Activated CD4-positive, alpha-beta T cell treated with anti-CD3 and anti-CD28 coated beads, Interleukin-2, amount 50 U/mL, for 48 hours (primary cell): ENCODE data around the gene NSUN4.
"Not testable (repeated sequence)": the region's sequence is repeated elsewhere in the genome, so short reads cannot be mapped to it uniquely, and the experiment has no call there.

Experiments
- DNase-seq, 2 experiments: peaks; one replicate each; pipeline ENCODE4 v3.0.0-alpha.2; 2020

NSUN4 gene

DNA sequence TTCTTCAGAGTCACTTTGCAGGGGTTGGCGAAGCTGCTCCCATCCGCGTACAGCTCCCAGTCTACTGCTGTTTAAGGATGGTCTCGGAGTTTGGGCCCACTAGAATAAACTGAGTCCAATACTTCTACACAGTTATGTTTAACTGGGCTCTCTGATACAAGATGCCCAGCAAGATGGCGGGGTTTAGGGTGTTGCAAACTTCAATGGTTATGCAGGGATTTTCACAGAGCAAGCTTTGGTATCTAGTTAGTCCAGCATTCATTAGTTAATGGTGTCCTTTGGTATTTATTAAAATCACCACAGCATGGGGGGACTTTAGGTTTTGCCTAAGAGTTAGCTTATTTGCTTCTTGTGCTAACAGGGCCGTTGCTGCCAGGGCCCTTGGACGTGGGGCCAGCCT, 12.4 kb upstream of the NSUN4 start:
- not testable (repeated sequence) for DNase-seq

DNA sequence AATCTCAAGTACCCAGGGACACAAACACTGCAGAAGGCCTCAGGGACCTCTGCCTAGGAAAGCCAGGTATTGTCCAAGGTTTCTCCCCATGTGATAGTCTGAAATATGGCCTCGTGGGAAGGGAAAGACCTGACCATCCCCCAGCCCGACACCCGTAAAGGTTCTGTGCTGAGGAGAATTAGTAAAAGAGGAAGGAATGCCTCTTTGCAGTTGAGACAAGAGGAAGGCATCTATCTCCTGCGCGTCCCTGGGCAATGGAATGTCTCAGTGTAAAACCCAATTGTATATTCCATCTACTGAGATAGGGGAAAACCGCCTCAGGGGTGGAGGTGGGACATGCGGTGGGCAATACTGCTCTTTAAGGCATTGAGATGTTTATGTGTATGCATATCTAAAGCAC, 10.8 kb upstream of the NSUN4 start:
- DNase-seq = not testable (repeated sequence)

DNA sequence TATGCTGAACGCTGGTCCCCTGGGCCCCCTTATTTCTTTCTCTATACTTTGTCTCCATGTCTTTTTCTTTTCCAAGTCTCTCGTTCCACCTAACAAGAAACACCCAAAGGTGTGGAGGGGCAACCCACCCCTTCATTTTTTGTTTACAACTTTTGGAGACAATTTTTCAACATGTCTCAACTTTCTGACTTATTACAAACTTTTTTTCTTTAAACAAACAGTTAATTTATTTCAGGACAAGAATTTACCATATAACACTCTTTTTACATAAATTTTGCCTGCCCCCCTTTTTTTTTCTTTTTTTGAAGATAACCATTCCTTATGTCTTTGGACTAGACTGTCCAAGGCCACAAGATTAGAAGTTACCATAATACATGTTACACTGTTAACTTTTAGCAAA, 10.2 kb upstream of the NSUN4 start:
- DNase-seq = not testable (repeated sequence)

DNA sequence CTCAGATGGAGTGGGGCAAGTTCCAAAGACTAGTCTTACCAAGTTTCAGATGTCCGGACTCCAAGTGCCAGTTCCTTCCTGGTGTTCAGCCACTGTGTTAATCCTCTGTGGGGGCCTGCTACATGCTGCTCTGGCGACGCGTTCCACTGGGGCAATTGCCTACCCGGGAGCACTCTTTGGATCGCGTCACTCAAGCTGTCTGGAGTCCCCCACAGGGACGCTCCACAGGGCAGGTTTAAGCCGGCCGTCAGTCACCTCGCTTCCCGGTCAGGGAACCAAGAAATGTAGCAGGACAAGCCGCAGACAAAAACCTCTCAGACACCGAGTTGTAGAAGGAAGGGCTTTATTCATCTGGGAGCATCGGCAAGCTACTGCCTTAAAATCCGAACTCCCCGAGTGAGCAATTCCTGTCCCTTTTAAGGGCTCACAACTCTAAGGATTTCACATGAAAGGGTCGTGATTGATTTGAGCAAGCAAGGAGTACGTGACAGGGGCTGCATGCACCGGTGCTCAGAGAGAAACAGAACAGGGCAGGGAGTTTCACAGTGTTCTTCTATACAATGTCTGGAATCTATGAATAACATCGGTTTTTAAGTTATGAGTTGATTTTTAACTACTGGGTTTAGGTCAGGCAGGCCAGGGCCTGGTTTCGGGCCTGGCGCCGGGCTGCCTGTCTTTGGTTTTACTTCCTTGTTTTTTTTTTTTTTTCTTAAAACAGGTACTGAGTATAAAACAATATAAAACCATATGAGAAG, 8.6 kb upstream of the NSUN4 start:
- DNase-seq = not testable (repeated sequence)

DNA sequence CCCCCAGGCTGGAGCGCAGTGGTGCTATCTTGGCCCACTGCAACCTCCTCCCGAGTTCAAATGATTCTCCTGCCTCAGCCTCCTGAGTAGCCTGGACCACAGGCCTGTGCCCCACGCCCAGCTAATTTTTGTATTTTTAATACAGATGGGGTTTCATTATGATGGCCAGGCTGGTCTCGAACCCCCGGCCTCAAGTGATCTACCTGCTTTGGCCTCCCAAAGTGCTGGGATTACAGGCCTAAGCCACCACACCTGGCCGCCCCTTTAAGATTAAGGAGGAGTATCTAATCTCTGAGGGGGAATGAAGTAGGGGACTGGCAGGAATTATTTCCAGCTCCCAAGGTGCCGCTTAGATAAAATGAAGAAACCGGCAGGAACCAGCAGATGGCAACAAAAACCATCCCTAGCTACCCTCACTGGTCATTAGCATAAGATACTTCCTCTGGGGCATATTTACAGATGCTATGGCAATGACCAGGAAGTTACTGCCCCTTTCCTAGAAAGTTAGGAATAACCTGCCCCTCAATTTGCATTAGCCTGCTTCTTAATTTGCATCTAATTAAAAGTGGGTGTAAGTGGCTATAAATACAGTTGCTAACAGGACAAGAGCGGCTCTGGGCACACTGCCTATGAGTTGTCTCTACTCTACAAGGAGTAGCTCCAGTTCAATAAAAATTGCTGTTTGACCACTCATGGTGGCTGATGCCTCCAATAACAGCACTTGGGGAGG, 7.1 kb upstream of the NSUN4 start:
- DNase-seq = no peak

DNA sequence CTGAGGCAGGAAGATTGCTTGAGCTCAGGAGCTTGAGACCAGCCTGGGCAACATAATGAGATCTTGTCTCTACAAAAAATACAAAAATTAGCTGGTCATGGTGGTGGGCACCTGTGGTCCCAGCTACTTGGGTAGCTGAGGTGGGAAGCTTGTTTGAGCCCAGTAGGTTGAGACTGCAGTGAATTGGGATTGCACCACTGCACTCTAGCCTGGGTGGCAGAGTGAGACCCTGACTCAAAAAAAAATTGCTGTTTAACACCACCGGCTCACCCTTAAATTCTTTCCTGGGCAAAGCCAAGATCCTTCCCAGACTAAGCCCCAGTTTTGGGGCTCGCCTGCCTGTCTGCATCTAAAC, 6.6 kb upstream of the NSUN4 start:
- no peak for DNase-seq

DNA sequence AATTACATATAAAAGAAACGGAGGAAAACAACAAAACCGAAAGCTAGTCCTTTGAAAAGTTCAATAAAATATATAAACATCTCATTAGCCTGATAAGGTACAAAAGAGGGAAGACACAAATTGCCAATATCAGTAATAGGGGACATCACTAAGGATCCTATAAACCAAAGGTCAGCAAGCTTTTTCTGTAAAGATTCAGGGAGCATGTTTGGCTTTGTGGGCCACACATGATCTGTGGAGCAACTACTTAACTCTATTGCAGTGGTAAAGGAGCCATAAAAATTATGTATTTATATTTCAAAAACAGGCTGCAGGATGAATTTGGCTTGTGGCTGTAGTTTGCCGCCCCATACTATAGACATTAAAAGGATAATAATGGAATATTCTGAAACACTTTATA, 5.5 kb upstream of the NSUN4 start:
- no peak for DNase-seq

DNA sequence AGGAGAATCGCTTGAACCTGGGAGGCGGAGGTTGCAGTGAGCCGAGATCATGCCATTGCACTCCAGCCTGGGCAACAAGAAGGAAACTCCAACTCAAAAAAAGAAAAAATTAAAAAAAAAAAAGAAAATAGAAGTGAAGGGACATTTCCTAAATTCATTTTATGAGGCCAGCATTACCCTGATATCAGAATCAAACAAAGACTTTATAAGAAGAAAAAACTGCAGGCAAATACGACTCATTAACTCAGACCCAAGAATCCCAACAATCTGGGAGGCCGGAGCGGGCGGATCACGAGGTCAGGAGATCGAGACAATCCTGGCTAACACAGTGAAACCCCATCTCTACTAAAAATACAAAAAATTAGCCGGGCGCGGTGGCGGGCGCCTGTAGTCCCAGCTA, 3.2 kb upstream of the NSUN4 start:
- DNase-seq = not testable (repeated sequence)

DNA sequence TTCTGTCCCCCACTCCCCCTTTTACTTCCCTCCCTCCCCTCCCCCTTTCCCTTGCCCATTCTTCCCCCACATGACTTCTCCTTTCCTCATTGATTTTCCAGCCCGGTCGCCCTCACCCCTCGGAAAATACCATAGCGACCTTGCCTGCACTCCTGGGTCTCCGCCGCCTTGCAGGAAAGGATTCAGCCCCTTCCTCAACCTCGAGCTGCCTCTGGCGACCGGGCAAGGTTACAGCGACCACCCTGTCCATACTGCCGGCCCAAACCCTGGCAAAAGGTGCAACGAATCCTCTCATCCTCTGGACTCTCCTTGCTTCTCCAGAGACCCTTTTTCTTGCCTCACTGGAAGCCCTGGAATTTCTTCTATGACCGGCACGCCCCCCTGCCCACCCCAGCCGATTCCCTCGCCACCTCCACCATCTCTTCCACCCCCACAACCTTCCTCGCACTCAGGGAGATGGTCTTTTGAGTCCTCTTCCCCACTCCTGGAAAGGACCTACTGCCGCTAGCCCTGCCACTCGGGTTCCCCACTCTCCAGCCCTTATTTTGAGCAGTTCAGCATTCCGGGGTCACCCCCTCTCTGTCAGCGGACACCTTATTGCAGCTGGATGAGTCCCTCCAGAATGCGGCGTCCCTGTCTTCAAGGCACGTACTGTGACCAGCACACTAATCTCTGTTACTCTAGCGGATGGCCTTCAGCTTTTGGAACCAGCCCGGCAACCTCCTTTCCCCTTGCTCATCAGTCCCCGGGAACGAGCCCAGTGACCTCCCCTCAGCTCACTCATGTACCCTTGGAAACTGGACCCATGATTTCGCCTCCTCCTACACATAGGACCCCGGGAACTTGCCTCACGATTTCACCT, 846 bp downstream of the NSUN4 start:
- DNase-seq = no peak

DNA sequence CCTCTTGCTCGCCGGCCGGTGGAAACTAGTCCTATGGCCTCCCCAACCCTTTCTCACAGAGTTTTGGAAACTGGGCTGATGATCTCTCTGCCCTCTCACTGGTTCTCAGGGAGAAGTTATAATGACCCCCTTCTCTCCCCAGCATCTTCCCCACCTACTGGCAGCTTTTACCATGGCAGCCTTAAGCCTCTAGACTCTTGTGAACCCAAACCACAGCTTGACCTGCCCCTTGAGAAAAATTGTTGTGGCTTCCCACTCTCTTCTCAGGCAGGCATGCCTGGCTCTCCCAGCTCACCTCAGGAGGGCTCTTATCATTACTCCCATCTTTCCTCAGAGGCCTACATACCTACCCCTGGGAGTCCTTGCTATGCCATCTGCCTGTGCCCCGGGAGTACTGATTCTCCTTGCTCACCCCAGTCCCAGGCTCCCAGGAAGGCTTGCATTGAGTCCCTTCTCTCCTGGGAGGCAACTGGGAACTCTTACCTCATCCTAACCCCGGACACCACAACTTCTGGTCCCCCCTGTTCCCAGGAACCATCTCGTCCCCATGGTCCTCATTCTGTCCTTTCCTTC, 1.6 kb downstream of the NSUN4 start:
- no peak for DNase-seq

DNA sequence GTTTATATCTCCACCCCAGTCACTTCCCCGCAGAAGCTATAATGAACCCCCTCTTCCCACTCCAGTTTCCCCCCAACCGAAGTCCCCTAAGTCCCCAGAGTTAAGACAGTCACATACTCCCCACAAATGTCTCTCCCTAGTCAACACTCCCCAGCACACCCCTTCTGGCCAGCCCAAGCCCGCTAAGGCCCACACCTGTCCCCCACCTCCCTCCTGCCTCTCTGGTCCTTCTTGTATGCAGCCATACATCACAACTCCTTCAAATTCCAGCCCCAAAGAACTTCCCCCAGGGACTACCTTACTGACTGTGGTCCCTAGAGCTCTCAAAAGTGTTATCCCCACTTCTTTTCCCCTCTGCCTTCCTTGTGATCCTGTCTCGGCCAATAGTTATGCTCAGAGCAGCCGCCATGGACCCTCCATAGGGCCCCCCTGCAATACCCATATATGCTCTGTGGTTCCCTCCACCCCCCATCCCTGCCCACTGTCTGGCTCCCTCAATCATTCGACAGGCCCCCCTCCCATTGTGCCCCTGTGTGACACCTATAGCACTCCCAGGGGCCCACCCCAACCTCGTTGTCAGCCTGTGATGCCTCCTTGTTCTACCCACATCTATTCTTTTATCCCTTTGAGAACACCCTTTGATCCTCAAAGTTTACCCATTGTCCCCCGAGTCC, 2.2 kb downstream of the NSUN4 start:
- no peak for DNase-seq

DNA sequence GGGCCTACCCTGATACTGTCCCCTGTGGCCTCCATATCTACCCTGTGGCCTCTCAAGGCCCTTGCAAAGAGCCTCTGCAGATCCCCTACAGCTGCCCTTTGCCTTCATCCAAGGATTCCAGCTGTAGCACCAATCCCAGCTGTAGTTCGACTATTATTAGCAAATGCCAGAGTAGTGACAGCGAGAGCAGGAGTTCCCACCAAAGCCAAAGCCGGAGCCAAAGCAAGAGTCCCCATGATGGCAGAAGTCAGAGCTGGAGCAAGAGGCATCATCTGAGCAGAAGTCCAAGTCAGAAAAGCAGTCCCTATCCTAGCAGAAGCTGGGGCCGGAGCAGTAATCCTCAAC, 2.7 kb downstream of the NSUN4 start:
- DNase-seq = no peak

DNA sequence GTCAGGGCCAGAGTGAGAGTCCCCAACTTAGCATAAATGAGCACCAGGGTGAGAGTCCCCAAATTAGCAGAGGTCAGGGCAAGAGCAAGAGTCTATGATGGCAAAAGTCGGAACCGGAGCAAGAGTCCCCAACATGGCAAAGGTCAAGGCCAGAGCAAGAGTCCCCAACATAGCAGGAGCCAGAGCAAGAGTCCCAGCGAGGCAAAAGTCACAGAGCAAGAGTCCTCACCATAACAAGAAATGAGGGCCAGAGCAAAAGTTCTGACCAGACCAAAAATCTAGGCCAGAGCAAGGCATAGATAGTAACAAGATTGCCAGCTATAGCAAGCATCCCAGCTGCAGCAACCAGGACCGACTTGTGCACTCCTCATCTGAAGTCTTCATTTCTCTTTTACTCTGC, 3.1 kb downstream of the NSUN4 start:
- DNase-seq = no peak

DNA sequence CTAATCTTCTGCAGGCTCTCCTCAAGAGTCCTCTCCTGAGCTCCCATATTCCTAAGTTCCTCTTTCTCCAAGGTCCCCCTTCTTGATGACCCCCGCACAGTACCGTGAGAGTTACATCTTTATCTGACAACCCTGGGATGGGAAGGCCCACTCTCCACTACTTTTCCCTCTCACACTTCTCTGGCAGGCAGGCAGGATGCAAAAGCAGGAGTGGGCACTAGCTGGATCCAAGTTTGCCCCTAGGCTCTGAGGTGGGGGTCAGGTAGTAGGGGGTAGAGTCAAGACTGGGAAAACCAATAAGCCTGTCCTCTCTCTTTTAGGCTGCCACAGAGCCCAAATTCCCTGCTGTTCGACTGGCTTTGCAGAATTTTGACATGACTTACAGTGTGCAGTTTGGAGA, 3.9 kb downstream of the NSUN4 start:
- no peak for DNase-seq

DNA sequence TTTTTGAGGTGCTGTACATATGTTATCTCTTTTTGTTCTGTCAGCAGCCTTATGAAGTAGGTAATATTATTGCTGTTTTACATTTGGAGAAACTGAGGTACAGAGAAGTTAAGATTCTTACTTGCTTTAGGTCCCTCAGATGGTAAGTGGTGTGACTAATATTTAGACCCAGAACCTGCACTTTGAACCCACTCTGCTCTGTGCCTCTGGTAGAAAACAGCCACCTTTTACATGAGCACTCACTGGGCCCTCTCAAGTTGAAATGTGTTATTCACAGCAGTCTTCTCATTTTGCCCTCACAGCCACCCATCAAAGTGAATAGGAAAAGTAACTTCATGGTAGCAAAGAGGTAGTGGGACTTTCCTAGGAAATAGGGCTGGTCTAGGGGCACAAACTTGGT, 4.7 kb downstream of the NSUN4 start:
- DNase-seq = no peak

DNA sequence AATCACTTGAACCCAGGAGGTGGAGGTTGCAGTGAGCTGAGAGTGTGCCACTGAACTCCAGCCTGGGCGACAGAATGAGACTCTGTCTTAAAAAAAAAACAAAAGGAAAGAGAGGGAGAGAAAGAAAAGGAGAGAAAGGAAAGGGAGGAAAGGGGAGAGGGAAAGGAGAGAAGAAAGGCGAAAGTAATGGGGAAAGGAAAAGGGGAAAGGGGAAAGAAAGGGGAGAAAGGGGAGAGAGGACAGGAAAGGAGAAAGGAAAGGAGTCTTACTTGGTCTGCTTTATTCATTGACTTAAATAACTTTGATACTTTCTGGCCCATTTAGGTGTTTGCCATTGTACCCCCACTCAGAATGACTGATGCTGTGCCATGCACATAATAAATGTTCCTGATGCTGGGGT, 11.8 kb downstream of the NSUN4 start:
- no peak for DNase-seq

DNA sequence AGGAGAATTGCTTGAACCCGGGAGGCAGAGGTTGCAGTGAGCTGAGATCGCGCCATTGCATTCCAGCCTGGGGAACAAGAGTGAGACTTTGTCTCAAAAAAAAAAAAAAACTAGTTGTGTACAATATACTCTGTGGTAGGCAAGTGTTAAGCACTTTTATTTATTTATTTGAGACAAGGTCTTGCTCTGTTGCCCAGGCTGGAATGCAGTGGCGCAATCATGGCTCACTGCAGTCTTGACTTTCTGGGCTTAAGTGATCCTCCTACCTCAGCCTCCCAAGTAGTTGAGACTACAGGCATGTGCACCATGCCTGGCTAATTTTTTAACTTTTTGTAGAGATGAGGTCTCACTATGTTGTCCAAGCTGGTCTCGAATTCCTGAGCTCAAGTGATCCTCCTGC, 15.3 kb downstream of the NSUN4 start:
- not testable (repeated sequence) for DNase-seq

DNA sequence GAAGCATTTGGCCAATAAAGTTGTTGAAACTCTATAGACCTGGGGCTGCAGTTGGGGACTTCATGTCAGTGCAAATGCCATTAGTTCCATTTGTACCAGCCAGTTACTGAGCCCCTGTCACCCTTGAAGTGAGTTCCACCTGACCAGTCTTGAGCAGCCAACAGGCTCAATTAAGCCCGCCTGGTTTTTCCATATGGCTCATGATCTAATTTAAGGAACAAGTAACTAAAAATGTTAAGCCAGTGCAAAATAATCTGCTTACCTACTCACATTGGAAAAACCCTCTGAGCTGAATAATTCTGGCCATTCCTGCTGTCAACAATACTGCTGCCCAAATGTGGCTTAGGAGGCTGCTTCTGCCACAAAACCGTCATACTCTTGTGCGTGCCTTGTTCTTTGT, 21.6 kb downstream of the NSUN4 start:
- no peak for DNase-seq

DNA sequence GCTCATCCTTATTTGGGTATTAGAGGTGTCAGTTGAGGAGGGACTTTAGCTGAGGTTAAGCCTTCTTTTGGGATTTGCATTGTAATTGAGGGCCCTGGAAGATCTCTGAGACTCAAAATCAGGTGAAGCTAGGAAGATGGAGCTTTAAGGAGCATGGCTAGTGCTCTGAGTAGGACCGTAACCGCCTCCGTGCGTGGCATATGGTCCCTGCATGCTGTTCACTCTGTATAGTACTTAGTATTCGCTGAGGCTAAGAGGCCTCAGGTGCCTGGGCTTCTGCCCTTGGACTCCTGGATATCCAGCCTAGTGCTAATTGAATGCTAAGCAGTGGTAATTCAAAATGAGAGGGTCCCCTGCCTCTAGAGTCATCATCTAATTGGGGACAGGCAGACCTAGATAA, 22.5 kb downstream of the NSUN4 start:
- DNase-seq = no peak

DNA sequence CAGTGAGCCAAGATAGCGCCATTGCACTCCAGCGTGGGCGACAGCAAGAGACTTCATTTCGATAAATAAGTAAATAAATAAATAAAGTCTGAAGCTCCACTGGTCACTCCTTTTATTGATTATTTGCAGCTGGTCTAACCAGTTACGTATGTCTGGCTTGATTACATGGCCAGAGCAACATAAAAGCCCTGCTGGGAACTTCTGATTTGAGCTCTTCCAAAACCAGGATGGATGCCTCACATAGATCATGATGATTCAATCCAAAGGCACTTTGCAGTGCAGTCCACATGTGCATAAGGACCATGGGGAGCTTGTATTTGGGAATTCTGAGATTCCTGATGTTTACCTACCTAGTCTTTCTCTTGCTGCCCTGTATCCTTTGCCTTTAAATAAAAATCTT, 24.0 kb downstream of the NSUN4 start:
- DNase-seq = no peak

DNA sequence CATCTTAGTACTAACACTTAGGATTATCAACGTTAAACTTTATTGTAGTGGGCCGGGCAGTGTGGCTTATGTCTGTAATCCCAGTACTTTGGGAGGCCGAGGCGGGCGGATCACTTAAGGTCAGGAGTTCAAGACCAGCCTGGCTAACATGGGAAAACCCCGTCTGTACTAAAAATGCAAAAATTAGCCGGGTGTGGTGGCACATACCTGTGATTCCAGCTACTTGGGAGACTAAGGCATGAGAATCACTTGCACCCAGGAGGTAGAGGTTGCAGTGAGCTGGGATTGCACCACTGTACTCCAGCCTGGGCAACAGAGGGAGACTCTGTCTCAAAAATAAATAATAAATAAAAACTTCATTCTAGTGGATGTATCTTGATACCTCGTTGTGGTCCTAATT, 25.2 kb downstream of the NSUN4 start:
- DNase-seq = not testable (repeated sequence)

DNA sequence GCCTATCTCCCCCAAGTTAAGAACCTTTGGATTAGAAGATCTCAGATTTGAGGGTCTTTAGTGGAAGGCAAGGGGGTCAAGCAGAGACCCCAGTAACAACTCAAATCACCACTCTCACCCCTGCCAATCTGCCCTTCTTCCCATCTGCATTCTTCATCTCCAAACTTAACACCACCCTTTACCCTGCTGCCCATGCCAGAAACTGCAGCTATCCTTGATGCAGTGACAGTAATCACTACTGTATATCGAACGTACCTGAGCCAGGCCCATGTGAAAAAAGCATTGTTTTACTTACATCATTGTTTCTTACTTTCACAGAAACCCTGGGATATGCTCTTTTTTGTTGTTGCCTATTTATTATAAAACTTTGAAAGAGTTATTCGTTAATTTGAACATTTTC, 26.5 kb downstream of the NSUN4 start:
- DNase-seq = no peak

DNA sequence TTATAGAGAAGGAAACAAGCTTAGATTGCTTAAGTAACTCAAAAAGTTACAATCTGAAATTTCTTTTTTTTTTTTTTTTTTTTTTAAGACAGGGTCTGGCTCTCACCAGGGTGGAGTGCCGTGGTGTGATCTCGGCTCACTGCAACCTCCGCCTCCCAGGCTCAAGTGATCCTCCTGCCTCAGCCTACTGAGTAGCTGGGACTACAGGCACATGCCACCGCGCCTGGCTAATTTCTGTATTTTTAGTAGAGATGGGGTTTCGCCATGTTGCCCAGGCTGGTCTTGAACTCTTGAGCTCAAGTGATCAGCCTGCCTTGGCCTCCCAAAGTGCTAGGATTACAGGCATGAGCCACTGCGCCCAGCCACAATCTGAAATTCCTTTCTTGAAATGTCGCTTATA, 27.1 kb downstream of the NSUN4 start:
- DNase-seq = not testable (repeated sequence)
